ENCODE measurements around the gene GPX2.

The GPX2 gene

DNA sequence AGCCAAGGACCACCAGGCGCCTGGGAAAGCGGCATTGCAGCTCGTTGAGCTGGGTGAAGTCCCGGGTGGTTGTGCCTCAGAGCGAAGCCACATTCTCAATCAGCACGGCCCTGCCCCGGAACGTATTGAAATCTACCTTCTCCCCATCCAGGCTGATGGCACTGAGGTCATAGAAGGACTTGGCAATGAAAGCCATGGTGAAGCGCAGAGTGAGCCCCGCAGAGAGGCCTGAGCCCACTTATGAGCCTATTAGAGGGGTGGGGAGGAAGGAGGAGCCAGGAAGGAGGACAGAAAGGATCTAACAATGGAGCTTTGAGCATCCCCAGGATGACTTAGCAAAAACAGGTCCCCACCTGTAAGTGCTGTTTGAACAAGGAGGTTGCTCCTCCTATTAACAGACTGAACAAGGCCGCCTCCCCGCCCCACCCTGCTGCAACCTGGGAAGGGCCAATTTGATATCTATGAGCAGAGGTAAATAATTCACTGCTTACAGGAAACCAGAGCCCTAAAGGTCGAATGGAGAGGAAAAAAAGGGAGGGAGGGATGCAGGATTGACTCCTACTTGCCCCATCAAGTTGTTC is at the start of gene GPX2:
Gene GPX2 (minus strand): TSS at position 215 of the 581 bp plus-strand sequence. CDS start 19 bp downstream, at position 196.
- DNase-seq = no peak

DNA sequence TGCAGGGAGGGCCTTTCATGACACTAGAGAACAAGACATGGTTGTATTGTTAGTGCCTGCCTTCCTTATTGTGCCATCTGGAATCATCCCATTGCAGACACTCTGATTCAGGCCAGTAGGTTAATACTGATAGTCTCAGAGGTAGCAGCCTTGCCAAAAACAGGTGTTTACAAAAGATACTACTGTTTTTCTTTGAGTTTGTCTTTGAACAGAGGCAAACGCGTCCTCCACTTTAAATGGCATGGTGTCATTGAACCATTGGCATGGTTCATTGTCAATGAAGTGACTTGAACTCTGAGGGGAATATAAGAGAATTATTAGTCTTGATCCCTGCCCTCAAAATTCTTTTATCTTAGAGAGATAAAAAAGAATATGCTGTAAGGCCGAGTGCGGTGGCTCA is 48.4 kb upstream of the GPX2 start:
- no peak for DNase-seq

DNA sequence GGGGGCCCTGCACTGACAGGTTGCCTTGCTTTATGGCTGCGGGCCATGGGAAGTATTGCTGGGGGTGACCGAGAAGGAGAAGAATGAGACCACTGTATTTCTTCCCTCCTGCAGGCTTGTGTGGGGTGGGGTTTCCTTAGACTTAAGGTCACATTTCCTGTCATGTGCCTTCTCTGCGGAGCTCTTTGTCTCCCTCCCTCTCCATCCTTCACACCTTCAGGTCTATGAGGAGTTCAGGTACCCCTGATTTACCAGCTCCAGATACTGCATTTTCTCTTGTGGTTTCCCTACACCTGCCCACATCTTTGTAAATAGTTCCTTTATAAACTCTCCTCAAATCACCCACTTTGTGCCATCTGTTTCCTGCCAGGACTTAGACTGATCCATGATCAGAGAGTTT is 47.8 kb upstream of the GPX2 start:
- no peak for DNase-seq

DNA sequence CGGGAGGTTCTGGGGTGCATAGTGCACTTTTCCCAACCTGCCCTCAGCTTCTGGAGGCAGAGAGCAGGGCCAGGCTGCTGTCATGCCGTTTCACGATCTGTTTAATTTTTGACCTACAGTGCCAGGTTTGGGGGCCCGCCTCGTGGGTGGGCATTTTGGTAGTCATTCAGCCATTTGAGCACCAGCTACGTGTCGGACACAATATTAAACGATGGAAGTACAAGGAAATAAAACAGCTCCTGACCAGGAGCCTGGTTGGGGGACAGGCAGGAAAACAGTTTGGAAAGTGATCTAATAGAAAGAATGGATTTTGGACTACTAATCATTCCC is 44.9 kb upstream of the GPX2 start:
- DNase-seq = no peak

DNA sequence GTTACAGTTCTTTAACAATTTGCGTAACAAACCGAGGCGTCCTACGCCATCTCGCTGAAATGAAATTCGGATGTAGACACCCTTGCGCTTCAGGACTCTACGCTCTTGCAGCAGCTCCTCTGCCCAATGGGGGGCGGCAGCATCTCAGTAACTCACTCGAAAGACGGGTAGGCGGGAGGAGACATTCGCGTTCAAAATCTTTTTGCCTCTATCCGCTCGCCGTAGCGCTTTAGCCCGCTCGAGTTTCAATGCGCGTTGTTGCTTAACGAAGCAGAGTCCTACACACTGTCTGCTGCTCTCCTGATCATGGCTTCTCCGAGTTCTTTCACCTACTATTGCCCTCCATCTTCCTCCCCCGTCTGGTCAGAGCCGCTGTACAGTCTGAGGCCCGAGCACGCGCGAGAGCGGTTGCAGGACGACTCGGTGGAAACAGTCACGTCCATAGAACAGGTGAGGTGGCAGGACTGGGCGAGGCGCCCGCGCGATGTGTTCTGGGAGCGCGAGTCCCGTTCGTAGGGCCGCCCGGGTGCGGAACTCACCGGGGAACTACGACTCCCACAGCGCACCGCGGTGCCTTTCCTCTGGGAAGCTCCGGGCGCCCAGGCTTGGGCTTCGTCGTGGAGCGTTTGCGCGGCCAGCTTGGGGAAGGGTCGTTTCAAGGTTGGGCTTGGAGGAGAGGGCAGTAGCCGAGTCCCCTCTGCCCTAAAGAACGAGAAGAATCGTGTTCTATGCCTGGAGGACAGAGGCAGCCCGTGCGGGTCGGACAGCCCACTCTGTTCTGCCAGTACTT is 44.3 kb upstream of the GPX2 start, which contains the start of gene FNTB:
Gene FNTB (plus strand): TSS at position 248 of the 790 bp plus-strand sequence. CDS start 59 bp downstream, at position 307.
- peak; percentile 91 to 94 for DNase-seq

DNA sequence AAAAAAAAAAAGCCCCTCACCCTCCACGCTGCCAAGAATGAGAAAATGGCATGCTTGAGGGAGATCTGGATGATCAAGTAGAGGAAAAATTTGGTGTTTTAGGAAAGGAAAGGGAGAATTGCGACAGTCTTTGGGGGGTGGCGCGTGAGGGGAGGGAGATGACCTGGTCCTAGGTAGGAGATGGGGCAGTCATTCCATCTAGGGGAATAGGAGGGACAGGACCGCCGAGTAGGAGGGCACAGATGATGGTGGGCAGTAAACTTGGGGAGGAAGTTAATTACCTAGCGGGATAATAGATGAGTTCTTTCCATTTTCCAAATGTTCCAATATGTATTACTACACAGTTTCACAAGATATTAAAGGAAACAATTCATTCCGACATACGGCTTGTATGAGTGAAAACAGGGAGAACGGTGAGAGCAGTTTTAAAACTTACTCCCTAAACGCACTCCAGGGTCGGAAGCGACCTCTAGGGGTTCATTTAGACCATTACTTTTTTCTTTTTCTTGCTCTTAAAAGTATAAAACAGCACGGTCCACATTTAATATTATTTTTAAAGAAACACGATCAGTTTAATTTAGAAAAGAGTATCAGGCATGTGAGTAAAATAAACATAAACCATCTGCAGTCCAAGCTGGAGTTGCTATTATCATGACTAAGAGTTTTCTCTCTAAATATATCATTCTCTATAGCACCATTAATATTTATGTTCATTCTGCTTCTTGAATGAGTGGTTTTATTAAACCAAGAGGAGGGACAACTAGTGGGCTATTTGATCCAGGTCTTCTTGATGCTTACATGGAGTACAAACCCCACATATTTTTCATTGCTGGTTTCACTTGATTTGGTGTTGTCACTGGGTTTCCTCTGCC is 41.1 kb upstream of the GPX2 start:
- DNase-seq = peak; percentile 16 to 35

DNA sequence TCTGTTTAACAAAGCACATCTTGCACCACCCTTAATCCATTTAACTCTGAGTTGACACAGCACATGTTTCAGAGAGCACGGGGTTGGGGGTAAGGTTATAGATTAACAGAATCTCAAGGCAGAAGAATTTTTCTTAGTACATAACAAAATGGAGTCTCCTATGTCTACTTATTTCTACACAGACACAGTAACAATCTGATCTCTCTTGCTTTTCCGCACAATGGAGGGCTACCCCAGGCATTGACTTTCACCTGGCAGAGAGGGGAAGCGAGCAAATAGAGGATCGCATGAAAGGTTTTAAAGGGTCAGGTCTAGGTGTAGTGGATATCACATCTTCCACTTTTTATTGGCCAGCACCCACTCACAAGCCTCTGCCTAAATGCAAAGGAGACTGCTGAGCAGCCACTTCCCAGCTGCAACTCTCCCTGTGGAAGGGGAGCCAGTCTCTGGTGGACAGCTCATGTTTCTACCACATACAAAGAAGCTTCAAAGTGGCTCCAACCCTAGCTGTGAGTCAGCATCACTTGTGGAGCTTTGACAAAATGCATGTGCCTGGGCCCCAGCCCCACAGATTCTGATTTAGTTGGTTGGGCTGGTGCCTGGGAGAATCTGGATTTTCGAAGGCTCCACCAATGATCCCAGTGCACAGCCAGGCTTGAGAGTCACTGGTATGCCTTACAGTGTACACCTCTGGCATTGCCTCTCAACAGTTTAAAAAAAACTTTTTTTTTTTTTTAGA is 37.0 kb upstream of the GPX2 start:
- DNase-seq = no peak

DNA sequence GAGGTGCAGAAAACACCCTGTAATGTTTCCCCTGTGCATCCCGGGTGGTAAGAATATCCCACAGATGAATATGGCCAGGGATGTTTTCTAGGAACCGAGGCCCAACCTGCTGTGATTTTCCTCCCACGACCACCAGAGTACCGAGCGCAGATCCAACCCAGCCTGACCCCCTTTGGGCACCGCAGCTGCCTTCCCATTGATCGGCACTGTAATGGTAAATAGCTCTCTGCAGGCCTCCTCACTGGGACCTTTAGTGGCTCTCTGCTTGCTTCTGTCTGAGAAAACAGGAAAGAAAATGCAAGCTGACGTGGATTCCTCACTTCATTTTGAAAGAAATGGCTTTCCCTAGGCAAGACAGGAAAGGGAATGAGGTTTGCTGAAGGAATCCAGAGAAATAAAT is 32.0 kb upstream of the GPX2 start:
- no peak for DNase-seq

DNA sequence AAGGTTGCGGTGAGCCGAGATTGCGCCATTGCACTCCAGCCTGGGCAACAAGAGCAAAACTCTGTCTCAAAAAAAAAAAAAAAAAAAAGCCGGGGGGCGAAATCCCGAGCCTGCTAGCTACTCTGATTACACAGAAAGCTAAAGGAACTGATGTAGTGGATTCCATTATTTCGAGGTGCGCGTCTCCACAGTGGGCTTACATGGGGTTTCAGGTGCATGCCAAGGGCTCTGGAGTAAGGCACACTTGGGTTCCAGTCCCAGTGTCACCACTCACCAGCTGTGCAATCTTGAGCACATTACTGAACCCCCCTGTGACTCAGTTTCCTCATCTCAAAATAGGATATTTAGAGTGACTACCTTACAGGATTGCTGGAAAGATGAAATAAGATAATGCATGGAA is 31.3 kb upstream of the GPX2 start:
- DNase-seq = no peak

DNA sequence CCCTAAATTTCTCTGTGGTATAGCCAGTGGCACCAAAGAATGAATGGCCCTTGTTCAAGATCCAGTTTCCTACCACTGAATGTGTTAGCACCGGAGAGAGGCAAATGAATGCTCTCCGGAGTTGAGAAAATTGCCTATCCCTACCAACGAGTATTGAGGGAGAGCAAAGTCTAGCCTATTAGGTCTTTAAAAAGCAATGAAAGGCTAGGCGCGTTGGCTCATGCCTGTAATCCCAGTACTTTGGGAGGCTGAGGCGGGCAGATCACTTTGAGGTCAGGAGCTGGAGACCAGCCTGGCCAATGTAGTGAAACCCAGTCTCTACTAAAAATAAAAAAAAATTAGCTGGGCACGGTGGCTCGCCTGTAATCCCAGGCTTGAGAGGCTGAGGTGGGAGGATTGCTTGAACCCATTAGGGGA is 30.5 kb upstream of the GPX2 start:
- DNase-seq = no peak

DNA sequence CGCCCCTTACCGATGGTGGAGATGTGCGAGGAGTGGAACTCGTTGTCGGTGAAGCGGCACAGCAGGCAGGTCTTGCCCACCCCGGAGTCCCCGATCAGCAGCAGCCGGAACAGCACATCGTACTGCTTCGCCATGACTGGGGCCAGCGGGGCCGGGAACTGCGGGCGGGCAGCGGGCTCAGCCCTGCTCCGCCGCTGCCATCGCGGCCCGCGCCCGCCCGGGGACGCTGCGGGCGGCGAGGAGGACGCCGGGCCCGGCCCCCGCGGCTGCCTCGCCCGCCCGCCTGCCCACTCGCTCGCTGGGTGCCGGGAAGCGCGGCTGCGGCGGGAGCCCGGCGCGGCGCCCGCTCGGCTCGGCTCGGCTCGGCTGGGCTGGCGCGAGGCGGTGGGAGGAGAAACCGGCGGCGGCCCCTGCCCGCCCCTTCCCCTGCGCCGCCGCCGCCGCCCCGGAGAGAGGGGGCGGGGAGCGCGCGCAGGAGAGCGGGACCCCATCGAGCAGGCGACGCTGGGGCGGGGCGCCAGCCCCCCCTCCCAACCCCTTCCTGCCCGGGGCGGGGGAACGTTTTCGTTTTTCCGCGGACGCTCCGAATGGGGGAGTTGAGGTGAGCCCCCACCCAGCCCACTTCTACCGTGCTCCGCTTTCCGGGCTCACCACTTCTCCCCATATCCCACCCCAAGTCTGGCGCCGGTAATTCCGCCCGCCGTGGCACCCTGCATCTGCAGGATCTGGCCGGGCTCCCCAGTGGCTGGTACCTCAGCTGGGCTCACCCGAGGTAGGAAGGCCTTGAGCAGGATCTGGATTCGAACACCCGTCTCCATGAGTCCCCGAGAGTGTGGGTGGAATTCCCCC is 29.6 kb upstream of the GPX2 start, which contains the start of gene RAB15:
Gene RAB15 (minus strand): TSS at position 394 of the 849 bp plus-strand sequence. CDS start 260 bp downstream, at position 134.
- DNase-seq = peak; percentile 39 to 42

DNA sequence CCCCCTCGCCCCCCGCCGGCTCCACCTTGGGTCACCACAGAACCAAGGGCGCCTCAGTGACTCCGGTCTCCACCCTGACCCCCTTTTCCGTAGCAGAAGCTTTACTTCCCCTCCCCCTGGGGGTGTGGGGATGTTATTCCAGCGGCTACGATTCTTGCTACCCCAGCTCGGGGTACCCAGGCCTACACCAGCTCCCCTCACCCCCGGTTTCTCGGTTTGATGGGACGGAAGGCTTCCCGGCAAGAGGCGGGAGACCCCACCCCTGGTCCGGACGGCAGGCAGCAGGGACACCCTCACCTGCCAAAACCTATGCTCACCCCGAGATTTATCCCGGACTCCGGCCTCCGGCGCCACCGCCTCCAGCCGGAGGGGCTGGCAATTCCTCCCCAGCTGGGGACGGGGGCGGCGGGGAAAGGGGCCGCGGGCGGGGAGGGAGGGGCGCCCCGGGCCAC is 29.0 kb upstream of the GPX2 start:
- DNase-seq = no peak

DNA sequence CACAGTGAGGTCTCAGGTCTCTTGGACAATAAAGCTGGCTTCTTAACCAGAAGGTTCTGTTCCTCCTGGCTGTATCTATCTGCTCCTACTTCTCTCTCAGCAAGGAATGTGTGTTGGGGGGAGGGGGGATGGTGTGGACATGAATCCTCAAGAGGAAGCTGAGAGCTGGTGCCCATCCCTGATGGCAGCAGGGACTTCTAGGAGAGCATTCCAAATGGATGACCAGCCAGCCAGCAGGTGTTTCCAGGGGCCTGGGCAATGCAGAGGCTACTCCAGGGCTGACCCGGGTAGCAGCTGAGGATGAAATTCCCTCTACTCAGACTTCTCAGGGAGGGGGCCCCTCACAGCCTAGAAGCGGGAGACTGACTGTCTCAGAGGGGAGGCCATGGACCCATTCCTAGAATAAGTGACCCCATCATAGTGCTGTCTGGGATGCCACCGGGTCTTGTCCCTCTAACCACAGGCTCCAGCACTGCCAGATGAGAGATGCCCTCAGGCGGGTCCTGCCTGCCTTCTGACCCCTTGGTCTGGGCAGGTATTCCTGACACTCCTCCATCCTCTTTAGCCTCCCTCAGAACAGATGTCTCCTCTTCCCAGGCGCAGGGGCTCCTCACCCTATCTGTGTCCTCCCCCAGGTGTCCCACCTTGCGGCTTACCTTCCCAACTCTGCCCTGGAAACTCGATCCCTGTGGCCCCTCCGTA is 28.4 kb upstream of the GPX2 start:
- DNase-seq = no peak

DNA sequence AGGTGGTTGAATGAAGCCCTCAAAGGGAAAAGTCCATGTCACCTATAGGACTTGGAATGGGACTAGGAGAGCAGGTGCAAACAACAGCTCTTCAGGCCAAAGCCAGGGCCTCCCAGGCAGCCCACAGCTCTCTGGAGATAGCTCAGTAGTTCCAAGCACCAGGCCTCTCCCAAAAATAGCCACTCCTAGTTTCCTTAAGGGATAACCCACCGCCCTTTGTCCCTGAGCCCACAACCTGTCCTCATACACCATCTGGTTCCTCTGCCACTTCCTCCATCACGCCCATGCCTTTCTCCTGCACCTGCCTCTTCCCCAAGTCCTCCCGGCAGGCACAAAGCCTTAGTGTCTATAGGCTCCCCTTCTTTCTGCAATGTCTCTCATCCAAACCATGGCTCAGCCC is 27.5 kb upstream of the GPX2 start:
- no peak for DNase-seq

DNA sequence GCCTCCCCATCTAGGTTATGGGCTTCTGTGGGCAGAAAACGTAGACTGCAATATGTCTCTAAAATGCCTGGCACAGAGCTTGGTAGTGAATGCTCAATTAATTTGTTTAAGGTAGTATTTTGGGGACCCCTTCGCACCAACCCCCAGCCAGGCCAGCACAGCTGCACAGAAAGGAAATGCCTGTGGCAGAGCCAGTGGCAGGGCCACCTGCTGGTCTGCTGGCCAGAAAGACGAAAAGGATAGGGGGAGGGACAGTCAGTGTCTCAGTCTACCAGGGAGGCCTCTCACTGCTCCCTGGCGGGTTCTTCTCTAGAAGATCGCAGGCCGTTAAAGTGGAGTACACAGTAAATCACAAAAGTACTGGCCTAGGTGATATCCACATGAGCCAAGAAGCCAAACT is 26.1 kb upstream of the GPX2 start:
- DNase-seq = no peak

DNA sequence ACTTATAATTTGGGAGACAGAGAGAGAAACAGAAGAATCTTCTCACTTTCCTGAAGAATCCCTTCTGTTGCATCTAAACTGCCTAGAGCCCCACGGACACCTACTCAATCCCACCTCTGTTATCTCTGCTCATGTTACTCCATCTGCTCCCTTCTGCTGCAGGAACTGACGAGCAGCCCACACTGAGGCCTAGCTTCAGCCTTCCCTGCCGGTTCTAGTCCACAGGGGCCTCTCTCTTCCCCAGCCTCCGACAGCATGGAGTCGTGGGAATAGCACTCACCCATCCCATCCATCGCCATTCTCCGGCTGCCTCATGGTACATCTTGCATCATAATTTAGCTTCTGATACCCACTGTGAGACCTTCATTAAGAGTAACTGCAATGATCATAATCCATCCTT is 25.6 kb upstream of the GPX2 start:
- DNase-seq = no peak

DNA sequence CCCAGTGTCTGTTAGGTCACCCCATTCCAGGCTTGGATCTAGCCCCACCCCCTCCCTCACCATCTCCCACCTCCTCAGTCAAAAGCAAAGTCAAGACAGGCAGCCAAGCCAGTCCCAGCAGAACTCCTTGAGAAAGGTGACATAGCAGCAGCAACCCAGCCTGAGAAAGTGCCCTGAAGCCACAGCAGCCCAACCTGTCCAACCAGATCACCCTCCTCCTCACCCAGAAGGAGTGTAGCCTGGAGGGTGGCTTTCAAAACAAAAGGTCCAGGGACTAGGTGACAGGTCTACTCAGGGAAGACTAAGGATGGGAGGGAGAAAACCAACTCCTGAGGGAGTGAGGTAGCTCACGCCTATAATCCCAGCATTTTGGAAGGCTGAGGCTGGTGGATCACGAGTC is 24.4 kb upstream of the GPX2 start:
- no peak for DNase-seq

DNA sequence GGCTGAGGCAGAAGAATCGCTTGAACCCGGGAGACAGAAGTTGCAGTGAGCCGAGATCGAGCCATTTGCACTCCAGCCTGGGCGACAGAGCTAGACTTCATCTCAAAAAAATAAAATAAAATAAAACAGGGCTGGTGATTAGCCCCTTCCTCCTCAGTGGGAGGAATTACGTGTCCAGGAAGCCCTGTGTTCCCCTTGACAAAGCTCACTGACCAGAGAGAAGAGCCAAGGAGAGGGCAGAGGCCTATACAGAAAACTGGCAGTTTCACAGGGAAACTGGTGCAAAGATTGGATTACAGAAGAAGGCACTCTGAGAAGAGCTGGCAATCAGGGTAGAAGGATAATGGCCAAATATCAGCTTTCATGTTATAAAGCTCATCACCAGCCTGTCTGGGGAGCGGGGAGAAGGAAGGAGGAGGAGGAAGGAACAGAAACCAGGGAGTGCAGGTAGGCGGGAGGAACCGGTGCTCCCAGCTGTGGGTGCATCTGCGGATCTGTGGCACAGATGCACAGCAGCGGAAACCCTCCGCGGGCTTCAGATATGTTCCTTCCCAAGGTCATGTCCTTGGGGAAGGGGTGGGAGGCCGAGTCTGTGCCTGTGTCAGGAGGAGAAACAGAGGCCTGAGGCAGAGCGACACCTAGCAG is 22.9 kb upstream of the GPX2 start:
- no peak for DNase-seq

DNA sequence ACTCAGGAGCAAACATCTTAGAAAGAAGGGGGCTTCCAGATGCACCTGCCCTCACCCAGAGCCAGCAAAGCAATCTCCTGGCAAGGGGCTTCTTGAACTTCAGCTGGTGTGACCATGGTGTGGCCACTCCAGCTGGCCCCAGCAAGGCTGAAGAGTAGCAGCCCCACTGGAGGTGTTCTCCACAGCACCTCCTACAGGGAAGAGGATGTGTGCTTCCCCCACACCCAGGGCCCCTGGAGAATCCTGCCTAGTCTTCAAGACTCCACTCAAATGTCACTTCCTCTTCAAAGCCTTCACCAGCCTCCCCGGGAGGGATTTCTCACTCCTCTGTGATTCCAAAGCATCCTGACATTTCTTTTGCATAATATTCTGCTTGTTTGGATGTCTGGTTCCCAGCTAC is 21.1 kb upstream of the GPX2 start:
- no peak for DNase-seq

DNA sequence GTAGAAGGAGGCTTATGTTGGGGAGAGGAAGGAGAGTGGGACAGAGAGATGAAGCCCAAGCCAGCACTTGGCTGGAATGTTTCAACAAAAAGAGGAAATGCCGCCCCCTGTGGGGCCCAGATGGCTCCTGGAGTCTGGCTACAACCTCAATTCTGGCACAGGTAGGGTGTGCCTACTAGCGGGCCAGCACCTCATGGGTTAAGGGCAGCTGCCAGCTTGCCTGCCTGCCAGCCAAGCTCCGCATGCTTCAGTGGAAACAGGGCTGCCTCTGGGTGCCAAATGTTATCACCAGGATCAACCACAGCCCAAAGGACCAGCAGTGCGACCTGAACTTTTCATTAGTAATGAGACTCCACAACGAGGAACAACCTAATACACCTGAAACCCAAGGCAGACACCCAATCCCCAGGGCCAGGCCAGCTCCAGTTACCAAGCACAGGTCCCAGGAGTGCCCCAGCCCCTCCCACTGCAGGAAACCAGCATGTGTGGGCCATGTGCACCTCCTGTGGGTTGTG is 18.3 kb upstream of the GPX2 start:
- no peak for DNase-seq

Measured in activated CD4-positive, alpha-beta T cell treated with anti-CD3 and anti-CD28 coated beads, Interleukin-2, amount 50 U/mL, for 48 hours (primary cell).